K562 (cell line): Measurements from ENCODE around the gene ITPRIPL2. TPM values are rescaled to one million over a fixed set of nuclear protein-coding genes. Genes with fewer than 3 reads are reported as not detected.

ENCODE experiments used
- MTA1 ChIP-seq: fragments of 450-650 bp; IDR thresholded peaks from 2 replicates; pipeline ENCODE4 v1.6.1; 2017; ENCODE audit warnings: borderline replicate concordance
- YY1 ChIP-seq, 3 experiments: IDR thresholded peaks; 2 replicates each; pipeline ENCODE4 v1.6.1; 2011; ENCODE audit warnings: low read length in 2 of 3, mild to moderate bottlenecking in 2 of 3, moderate library complexity in 2 of 3, borderline replicate concordance in 1 of 3, control low read depth in 1 of 3, low read depth in 1 of 3; ENCODE audit not compliant: insufficient read depth in 3 of 3, insufficient replicate concordance in 2 of 3, control insufficient read depth in 1 of 3, insufficient read length in 1 of 3; ENCODE audit errors: extremely low read depth in 1 of 3
- ZNF77 ChIP-seq: fragments of 250-450 bp; sonication (Bioruptor Pico); IDR thresholded peaks from 2 replicates; pipeline ENCODE4 v1.5.0; 2020
- ZNF780A ChIP-seq: fragments of 250-450 bp; sonication (Bioruptor Pico); IDR thresholded peaks from 2 replicates; pipeline ENCODE4 v1.5.0; 2021; ENCODE audit warnings: mild to moderate bottlenecking
- polyA plus RNA-seq, 8 experiments: library from polyadenylated mRNA; depleted of rRNA in 4 of 8; stranded (reverse) in 5 of 8; unstranded in 3 of 8; fragments of >200 nt; fragmentation: Nextera tagmentation in 2 of 8; fragmentation: Illumina TruSeq in 1 of 8; extraction: Ambion mirVana in 2 of 8; extraction: Trizol in 1 of 8; gene quantifications; 2 replicates each; pipeline versions ENCODE4 v1.2.1 to v1.2.3, GENCODE V29; 2011 to 2014; ENCODE audit warnings: inconsistent platforms in 1 of 8, missing spikeins in 1 of 8
- total RNA-seq, 7 experiments: library from RNA; depleted of rRNA in 6 of 7; stranded (reverse); fragments of >200 nt in 6 of 7; fragmentation: Illumina TruSeq in 2 of 7; extraction: Trizol in 2 of 7; gene quantifications; 2 replicates each; pipeline versions ENCODE4 v1.2.1 to v1.2.3, GENCODE V29; 2011 to 2021; ENCODE audit warnings: low replicate concordance in 1 of 7
- TF ChIP-seq, protein P1 (sequence below): fragments of 250-450 bp; sonication (Bioruptor Pico); IDR thresholded peaks from 2 replicates; pipeline ENCODE4 v1.4.0; 2020; ENCODE audit warnings: borderline replicate concordance
- TF ChIP-seq, protein P2 (sequence below): fragments of 200-600 bp; sonication (generic); IDR thresholded peaks from one replicate; pipeline ENCODE4 v1.6.1; 2012; ENCODE audit warnings: mild to moderate bottlenecking, low read depth, low read length, inconsistent platforms
- TF ChIP-seq, protein P3 (sequence below): fragments of 250-450 bp; sonication (Bioruptor Pico); IDR thresholded peaks from 2 replicates; pipeline ENCODE4 v1.9.0; 2021; ENCODE audit warnings: mild to moderate bottlenecking

The ITPRIPL2 gene
- total and polyA plus RNA-seq, 9 of the 15 experiments (the other 6 are each of a cell fraction or from before 2014, with no cell fraction given), result 0.04 to 2.2 (median 0.58) TPM

DNA sequence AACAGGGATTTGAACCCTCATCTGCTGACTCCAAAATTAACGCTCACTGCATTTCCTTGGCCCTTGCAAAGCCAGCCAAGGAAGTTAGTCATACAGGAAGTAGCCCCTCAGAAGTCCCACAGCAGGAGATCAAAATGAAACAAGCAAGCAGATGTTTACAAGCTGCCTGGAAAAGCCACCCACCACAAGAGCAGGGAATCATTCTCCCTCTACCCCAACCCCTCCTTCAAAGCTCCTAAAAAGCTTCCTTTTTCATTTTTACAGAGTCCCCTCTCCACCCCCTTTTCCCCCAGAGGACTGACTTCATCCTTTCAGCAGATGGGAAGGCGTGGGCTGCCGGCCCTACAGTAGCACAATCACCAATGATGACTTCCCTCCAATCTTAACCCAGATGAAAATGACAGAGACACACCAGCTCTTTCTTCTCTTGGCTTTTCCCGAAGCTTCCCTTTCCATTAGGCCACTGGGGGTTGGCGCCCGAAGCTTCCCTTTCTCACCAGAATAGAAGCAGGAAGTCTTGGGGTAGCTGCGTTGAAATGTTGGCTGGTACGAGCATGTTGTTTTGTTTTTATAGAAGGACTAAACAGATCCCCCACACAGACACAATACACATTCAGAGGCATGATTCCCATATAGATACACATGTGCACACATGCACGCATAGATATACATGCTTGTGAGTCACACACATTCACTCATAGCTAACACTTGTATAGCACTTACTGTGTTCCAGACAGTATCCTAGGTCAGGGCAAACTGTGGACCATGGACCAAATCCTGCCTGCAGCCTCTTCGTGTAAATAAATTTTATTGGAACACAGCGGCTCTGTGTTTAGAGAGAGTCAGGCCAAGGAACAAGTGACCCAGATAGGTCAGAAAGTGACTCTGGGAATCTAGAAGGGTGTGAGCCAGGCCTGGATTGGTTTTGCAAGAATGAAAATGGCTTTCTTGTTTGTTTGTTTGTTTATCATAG is 17.4 kb downstream of the ITPRIPL2 start (continued):
- TF ChIP-seq, protein P1, sequence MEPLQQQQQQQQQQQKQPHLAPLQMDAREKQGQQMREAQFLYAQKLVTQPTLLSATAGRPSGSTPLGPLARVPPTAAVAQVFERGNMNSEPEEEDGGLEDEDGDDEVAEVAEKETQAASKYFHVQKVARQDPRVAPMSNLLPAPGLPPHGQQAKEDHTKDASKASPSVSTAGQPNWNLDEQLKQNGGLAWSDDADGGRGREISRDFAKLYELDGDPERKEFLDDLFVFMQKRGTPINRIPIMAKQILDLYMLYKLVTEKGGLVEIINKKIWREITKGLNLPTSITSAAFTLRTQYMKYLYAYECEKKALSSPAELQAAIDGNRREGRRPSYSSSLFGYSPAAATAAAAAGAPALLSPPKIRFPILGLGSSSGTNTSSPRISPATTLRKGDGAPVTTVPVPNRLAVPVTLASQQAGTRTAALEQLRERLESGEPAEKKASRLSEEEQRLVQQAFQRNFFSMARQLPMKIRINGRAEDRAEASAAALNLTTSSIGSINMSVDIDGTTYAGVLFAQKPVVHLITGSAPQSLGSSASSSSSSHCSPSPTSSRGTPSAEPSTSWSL, result no peak
- TF ChIP-seq YY1 (IDR thresholded peaks at IDR 0.05; ENCODE audit: borderline replicate concordance in 1 of 3, control insufficient read depth in 1 of 3, extremely low read depth in 1 of 3, insufficient read depth in 3 of 3, insufficient read length in 1 of 3, insufficient replicate concordance in 2 of 3, low read depth in 1 of 3, low read length in 2 of 3) (no peak), ZNF780A (CRISPR knock-in tag) (no peak), MTA1 (no peak), ZNF77 (CRISPR knock-in tag) (no peak)
- TF ChIP-seq, protein P2, sequence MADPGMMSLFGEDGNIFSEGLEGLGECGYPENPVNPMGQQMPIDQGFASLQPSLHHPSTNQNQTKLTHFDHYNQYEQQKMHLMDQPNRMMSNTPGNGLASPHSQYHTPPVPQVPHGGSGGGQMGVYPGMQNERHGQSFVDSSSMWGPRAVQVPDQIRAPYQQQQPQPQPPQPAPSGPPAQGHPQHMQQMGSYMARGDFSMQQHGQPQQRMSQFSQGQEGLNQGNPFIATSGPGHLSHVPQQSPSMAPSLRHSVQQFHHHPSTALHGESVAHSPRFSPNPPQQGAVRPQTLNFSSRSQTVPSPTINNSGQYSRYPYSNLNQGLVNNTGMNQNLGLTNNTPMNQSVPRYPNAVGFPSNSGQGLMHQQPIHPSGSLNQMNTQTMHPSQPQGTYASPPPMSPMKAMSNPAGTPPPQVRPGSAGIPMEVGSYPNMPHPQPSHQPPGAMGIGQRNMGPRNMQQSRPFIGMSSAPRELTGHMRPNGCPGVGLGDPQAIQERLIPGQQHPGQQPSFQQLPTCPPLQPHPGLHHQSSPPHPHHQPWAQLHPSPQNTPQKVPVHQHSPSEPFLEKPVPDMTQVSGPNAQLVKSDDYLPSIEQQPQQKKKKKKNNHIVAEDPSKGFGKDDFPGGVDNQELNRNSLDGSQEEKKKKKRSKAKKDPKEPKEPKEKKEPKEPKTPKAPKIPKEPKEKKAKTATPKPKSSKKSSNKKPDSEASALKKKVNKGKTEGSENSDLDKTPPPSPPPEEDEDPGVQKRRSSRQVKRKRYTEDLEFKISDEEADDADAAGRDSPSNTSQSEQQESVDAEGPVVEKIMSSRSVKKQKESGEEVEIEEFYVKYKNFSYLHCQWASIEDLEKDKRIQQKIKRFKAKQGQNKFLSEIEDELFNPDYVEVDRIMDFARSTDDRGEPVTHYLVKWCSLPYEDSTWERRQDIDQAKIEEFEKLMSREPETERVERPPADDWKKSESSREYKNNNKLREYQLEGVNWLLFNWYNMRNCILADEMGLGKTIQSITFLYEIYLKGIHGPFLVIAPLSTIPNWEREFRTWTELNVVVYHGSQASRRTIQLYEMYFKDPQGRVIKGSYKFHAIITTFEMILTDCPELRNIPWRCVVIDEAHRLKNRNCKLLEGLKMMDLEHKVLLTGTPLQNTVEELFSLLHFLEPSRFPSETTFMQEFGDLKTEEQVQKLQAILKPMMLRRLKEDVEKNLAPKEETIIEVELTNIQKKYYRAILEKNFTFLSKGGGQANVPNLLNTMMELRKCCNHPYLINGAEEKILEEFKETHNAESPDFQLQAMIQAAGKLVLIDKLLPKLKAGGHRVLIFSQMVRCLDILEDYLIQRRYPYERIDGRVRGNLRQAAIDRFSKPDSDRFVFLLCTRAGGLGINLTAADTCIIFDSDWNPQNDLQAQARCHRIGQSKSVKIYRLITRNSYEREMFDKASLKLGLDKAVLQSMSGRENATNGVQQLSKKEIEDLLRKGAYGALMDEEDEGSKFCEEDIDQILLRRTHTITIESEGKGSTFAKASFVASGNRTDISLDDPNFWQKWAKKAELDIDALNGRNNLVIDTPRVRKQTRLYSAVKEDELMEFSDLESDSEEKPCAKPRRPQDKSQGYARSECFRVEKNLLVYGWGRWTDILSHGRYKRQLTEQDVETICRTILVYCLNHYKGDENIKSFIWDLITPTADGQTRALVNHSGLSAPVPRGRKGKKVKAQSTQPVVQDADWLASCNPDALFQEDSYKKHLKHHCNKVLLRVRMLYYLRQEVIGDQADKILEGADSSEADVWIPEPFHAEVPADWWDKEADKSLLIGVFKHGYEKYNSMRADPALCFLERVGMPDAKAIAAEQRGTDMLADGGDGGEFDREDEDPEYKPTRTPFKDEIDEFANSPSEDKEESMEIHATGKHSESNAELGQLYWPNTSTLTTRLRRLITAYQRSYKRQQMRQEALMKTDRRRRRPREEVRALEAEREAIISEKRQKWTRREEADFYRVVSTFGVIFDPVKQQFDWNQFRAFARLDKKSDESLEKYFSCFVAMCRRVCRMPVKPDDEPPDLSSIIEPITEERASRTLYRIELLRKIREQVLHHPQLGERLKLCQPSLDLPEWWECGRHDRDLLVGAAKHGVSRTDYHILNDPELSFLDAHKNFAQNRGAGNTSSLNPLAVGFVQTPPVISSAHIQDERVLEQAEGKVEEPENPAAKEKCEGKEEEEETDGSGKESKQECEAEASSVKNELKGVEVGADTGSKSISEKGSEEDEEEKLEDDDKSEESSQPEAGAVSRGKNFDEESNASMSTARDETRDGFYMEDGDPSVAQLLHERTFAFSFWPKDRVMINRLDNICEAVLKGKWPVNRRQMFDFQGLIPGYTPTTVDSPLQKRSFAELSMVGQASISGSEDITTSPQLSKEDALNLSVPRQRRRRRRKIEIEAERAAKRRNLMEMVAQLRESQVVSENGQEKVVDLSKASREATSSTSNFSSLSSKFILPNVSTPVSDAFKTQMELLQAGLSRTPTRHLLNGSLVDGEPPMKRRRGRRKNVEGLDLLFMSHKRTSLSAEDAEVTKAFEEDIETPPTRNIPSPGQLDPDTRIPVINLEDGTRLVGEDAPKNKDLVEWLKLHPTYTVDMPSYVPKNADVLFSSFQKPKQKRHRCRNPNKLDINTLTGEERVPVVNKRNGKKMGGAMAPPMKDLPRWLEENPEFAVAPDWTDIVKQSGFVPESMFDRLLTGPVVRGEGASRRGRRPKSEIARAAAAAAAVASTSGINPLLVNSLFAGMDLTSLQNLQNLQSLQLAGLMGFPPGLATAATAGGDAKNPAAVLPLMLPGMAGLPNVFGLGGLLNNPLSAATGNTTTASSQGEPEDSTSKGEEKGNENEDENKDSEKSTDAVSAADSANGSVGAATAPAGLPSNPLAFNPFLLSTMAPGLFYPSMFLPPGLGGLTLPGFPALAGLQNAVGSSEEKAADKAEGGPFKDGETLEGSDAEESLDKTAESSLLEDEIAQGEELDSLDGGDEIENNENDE, result no peak
- TF ChIP-seq, protein P3, sequence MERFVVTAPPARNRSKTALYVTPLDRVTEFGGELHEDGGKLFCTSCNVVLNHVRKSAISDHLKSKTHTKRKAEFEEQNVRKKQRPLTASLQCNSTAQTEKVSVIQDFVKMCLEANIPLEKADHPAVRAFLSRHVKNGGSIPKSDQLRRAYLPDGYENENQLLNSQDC (CRISPR knock-in tag), result no peak
